GM21515 (cell line): Measurements from ENCODE around the gene ZSWIM7.

ENCODE experiments used
- ATAC-seq: cut with Tn5 transposase; IDR thresholded peaks from one replicate; pipeline ENCODE4 v1.9.1; 2021; ENCODE audit not compliant: unreplicated experiment

Gene ZSWIM7, protein sequence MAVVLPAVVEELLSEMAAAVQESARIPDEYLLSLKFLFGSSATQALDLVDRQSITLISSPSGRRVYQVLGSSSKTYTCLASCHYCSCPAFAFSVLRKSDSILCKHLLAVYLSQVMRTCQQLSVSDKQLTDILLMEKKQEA

DNA sequence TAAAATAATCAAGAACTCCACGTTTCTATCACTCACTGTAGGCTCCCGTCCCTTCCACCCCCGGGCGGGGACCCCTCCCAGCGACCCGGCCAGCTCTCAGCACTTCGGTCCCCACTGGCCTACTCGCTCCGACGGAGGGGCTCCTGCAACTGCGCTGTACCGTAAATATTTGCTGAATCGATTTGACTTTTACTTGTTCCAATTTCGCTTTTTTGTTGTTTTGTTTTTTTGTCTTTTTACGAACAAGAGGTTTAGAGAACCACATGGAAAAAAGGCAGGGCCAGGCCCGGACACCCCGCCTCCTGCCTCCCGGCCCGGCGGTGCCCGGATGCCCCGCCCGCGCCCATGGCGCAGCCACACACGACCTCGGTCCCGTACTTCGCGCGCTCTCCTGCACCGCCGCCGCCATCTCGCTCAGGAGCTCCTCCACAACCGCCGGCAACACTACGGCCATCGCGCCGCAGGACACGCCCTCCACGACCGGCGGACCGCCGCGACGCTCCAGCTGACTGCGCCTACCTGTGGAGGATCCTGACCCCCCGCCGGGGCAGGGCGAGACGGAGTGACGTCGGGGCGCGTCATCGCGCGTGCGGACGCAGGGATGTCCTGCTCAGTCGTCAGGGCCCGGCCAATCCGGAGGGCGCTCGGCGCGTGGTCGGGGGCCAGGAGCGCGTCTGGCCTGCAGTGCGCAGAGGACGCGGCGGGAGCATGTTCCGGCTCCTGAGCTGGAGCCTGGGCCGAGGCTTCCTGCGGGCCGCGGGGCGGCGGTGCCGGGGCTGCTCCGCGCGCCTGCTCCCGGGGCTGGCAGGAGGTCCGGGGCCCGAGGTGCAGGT lies at the start of gene ZSWIM7, which contains the start of gene TTC19:
Gene ZSWIM7 (minus strand): TSS at position 564 of the 833 bp plus-strand sequence. CDS start 110 bp downstream, at position 454.
Gene TTC19 (plus strand): TSS at position 684 of the 833 bp plus-strand sequence. CDS start 25 bp downstream, at position 709.
- ATAC-seq: peak; percentile 90

DNA sequence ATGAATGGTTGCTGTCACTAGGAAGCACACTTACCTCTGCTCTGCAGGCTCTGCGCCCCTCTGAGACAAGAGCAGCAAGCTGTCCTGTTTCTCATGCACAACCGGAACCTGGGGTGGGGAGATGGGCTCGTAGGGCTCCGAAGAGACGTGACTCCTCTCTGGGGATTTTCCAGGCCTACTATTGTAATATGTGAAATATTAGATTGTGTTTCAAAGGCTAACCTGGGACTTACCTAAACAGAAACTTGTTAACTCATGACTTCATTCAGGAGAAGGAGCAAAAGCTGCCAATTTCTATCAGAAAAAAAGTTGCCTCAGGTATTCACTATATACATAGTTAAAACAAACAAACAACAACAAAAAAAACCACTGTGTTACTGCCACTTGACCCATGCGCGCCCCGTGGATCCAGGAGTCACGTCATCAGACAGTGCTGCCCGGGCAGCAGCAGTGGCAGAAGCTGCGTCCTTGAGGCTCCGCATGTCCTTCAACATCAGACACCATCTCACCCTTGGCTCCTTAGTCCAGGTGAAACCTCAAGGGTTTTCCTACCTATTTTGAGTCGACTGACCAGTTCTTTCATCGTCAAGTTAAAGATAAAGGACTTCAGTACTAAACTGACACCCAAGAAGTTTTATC lies 49.4 kb upstream of the ZSWIM7 start:
- no peak for ATAC-seq

DNA sequence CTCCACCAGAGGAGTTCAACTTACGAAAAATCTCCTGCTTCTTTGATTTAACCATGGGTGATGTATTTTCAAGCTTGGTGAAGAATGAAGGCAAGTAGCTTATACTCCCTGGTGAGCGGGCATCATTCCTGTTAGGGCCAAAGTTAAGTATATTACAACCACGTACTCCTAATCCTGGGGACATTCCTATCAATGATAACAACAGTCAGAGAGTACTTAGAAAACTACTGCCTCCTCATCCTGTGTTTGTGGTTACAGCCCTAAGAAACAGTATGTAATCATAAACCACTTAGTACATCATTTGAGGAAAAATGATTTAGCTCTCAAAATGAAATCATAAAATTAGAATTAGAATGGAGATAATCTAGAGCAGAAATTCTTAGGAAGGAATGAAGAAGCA lies 47.5 kb upstream of the ZSWIM7 start:
- no peak for ATAC-seq

DNA sequence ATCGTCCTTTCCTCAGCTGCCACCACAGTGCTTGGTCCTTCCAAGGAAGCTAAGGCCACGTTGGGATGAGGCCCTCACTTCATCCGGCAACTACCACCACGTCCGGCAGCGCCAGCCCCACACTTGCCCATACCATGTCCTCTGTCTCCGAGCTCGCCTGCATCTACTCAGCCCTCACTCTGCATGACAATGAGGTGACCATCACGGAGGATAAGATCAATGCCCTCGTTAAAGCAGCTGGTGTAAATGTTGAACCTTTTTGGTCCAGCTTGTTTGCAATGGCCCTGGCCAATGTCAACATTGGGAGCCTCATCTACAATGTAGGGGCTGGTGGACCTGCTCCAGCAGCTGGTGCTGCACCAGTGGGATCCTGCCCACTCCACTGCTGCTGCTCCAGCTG lies 45.0 kb upstream of the ZSWIM7 start:
- ATAC-seq: no peak

DNA sequence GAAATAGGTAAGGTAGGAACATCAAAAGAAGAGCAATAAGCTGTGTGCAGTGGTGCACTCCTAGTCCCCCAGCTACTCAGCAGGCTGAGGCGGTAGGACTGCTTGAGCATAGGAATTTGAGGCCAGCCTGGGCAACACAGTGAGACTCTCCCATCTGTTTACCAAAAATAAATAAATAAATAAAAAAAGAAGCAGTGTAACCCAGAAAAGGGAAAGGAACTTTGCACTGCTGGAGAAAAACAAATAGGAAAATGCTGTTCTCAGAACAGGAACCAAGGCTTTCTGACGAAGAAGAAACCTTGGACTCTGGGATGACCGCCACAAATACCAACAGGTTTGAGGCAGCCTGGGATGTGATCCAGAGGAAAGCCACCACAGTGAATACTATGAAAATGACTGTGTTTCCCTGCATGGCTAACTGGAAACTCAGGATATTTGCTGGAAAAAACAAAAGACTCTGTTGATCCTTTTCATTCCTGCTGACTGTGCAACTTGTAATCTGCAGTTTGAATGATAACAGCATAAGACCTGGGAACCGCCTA lies 41.3 kb upstream of the ZSWIM7 start:
- no peak for ATAC-seq

DNA sequence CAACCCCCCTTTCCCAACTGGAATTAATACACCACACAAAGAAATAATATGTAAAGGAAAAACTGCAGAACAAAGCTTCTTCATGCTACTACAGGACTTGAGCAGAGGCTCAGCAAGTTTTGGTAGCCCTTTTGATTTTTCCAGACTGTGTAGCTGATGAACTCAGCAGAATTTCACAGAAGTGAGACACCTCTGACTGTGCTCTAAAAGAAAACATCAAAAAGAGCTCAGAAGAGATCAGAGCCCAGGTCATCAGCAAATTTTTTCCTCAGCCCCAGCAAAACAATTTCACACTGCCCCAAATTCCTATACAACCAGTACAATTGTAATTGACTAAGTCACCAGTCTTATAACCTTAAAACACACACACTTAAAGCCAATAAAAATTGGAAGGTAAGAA lies 38.1 kb upstream of the ZSWIM7 start:
- no peak for ATAC-seq

DNA sequence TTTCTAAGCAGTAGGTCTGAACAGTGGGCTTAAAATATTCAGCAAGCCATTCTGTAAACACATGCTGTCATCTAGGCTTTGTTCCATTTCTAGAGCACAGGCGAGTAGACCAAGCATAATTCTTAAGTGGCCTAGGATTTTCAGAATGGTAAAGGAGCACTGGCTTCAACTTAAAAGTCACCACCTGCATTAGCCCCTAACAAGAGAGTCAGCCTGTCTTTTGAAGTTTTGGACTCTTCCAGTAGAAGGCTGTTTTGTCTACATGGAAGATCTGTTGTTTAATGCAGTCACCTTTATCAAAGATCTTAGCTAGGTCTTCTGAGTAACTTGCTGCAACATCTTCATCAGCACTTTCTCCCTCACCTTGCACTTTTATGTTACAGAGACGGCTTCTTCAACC lies 36.8 kb upstream of the ZSWIM7 start:
- no peak for ATAC-seq

DNA sequence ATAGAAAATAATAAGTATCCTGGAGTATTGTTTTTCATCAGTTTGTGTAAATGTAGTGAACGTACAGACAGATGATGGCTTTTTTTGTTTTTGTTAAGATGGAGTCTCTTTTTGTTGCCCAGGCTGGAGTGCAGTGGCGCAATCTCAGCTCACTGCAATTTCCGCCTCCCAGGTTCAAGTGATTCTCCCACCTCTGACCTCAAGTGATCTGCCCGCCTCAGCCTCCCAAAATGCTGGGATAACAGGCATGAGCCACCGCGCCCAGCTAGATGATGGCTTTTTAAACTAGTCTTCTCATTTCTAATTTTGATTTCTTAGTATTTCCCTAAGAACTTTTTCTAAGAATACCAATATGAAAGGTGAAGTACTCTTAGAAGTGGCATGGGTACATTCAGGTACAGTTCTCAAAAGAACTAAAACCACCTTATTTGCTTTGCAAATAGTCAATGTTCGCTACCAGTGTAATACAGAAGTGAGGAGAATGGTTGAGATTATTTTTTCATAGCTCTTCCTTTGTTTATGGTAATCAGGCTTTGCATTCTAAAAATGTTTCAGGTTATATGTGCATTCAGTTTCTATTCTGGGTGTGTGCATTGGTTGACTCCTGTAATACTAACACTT lies 34.3 kb upstream of the ZSWIM7 start:
- no peak for ATAC-seq

DNA sequence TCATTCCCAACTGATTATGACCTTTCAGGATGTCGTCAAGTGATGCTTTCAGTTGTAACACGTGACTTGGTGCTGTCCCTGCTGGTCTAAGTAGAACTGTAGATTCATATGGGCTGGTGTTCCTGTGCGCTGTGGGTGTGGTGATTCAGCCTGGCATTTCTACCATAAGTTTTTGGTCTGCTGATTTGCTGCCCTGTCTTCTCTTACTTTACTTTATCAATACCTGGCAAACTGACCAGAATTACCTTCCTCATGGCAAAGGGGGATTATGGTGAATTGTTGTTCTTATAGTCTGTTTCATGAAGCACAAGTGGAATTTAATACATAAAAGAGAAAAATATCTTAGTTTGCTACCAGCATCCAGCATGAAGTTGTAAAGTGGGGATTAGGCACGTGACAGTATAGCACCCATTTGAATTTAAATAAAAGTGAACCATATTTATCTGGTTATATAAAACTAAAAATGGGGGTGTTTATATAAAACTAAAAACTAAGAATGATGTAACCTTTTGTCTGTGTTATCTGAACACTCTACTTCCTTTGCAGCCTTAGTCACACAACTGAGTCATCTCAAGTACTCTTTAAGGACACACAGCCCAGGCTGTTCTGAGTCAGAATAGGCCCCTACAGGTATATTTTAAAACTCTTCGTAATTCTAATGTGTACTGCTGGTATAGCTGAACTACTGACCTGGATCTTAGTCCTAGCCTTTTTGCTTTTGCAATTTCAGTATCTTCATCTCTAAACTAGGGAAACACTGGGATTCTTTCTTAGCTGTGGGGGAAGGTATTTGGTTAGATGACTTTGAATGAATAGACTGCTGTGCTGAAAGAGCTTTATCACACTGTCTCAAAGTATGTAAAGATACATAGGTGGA lies 28.4 kb upstream of the ZSWIM7 start:
- peak; percentile 65 for ATAC-seq

DNA sequence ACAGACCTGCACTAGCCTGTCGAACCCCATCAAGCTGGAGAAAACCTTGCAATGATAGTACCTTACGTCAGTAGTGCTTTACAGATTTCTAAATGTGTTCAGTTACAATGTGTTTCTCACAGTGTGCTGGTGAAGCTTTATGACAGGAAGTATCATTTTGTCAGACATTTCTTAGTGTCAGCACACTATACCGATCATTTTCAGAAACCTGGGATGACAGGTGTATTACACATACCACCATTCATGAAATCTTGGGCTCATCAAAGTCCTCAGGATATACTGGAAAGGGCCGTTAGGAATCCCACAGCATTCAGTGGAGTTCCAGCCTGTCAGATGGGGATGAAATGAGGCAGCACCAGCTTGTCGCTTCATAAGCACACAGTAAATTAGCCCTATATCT lies 27.4 kb upstream of the ZSWIM7 start:
- no peak for ATAC-seq

DNA sequence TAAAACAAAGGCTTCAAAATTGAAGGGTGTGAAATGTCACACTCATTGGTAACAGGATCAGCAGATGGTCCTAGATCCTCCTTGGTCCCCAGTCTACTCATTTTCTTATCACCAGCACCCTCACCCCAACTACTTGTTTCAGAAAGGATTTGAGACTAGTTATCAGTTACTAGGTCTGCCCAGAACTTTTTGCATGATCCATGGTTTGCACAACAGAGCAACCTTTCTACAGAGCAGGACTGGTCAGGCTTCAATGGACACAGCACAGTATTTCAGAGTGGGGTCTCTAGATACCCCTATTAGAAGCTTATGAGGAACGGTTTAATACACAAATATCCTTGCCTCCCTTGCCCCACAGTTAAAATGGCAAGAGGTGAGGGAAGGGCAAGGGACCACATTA lies 25.7 kb upstream of the ZSWIM7 start:
- ATAC-seq: no peak

DNA sequence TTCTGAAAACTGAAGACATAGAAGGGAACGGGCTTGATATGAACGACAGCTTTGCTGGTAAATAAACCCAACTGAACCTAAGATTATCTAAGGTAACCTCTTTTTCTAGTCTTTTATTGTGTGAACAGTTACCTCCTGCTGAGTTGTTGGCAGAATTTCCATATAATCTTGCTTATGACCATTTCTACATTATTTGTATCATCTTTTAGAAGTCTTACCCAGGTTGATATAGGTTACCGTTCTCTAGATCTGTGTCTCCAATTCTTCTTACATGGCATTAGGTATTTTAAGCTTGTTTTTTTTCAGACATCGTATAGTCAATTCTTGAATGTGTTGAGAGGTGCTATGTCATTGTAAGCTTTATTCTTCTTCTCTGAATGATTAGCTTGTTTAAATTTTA lies 24.4 kb upstream of the ZSWIM7 start:
- ATAC-seq: no peak

DNA sequence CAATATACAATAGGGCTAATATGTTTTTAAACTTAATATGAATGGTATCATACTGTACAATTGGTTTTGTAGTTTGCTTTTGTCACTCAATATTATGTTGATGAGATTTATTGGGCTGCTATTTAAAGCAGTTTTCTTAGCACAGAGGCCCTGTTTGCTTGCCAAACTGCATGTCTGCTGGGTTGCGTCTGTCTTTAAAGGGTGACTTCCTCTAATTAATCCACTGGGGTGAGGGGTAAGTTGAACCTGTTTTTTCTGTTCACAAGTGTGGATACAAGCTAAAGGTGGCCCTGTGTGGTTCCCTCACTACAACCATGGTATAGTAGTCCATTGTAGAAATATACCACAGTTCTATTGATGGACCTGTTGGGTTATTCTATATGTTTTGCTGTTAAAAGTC lies 19.8 kb upstream of the ZSWIM7 start:
- no peak for ATAC-seq

DNA sequence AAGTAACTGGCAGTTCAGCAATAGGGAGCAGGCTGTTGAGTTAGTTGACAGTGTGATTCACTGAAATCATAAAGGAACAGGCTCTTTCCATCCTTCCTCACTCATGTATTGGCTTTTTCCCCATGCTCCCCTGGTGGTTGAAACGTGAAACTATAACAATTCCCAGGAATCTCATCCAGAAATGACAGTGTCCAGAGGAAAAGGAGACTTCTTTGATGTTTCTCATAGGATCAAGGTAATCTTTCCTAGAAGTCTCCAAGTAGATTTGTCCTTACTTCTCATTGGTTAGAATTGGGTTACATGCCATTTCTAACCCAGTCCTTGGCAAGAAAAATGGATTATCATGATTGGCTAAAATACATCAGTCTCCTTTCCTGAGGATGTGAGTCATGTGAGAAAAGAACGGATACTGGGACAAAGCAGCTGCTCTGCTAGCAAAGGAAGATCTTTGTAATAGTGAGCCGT lies 14.5 kb upstream of the ZSWIM7 start:
- ATAC-seq: no peak

DNA sequence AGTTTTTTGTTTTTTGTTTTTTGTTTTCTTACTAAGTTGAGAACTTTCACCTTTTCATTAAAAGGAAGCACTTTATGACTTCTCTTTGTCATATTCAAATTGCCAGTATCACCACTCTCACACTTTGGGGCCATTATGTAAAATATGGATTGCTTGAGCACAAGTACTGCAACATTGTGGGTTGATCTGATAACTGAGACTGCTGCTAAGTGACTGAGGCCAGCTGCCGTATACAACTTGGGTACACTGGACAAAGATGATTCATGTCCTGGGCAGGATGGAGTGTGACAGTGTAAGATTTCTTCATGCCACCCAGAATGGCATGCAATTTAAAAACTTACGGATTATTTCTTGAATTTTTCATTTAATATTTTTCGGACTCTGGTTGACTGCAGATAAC lies 7.9 kb upstream of the ZSWIM7 start:
- no peak for ATAC-seq

DNA sequence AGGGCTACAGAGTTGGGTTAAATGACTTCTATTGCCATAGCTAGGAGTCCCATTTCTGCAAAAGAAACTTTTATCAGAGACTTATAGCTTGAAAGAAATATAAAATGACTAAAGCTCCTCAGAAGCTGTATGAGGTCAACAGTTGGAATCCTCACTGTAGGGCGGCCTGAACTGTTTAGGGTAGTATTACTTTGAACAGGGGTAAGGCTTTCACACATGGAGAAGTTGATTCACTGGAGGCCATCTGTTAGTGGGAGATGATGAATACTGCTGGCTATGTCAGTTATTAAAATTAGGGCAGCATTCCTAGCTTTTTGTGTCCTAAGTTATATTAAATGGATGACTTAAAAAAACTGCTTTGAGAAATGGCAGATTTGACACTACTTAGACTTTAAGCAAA lies 6.1 kb upstream of the ZSWIM7 start:
- ATAC-seq: no peak

DNA sequence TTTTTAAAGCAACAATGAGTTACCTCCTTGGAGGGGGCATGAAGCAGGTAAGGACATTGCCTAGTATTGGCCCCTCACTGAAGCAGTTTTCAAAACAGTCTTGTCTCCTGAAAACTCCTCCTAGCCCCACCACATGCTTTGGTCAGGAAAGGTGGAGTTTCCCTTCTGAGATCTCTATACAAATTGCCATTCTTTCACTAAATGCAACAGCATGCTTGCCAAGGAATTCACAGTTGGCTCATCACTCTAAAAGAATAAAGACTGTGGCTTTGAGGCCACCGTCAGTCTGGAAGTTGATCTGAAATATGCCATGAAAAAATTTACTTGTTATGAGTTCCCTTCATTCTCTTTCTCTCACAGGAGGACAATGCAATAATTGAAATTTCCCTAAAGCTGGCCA lies 4.3 kb upstream of the ZSWIM7 start:
- no peak for ATAC-seq

DNA sequence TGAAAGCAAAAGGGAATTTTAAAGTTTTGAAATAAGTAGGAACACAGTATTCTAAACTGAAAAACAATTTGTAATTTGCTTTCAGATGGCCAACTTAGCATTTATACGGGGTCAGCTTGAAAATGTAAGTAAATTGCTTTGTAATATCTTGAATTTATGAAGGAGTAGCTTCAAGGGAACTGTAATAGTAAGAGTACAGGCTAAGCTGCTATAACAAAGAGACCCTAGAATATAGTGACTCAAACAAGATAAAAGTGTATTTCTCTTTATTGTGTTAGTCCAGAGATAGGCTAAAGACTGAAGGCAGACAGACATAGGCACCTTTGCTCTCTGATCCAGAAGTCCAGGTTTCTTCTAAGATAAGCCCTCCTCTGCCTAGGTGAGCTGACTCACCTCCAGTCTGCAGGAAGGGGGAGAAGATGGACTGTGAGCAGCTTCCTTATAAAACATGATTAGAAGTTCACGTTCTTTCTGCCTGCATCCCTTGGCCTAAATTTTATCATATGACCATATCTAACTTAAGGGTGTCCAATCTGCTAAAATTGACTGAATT lies 3.3 kb upstream of the ZSWIM7 start:
- ATAC-seq: no peak

DNA sequence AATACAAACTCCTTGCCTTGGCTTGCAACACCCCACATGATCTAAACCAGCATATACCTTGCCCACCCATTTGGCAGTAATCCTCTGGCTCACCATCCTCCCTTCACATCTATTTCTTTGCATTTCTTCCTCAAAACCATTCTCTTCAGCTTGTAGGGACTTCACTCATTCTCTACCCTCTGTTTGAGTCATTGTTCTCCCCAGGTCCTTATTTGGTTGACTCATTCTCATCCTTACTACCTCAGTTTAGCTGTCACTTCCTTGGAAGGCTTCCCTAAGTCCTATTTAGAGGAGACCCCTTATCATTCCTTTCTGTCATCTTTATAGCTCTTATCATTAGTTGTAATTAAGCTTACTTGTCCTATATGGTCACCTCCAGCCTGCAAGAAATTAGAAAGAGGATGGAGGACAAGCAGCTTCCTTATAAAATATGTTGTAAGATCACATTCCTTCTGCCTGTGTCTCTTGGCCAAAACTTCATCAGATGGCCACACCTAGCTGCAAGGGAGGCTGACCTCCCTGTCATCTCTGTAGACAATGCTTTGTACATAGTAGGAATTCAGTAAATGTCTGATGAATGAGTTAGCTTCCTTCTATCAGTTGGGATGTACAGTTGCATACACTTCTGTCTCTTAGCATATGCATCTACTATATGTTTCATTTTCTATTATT lies 1.9 kb upstream of the ZSWIM7 start:
- ATAC-seq: no peak
